SW 1271 (cell line): ENCODE results near the gene SIDT2.
"Not testable (repeated sequence)": the region's sequence is repeated elsewhere in the genome, so short reads cannot be mapped to it uniquely, and the experiment has no call there.

Source experiments
- DNase-seq, 2 experiments: peaks; one replicate each; lab custom pipeline; 2025; lab: John Stamatoyannopoulos, UW

SIDT2 gene

GRCh38 chr11:117204283-117205080, 25.9 kb downstream of the SIDT2 start:
- no peak for DNase-seq

DNA sequence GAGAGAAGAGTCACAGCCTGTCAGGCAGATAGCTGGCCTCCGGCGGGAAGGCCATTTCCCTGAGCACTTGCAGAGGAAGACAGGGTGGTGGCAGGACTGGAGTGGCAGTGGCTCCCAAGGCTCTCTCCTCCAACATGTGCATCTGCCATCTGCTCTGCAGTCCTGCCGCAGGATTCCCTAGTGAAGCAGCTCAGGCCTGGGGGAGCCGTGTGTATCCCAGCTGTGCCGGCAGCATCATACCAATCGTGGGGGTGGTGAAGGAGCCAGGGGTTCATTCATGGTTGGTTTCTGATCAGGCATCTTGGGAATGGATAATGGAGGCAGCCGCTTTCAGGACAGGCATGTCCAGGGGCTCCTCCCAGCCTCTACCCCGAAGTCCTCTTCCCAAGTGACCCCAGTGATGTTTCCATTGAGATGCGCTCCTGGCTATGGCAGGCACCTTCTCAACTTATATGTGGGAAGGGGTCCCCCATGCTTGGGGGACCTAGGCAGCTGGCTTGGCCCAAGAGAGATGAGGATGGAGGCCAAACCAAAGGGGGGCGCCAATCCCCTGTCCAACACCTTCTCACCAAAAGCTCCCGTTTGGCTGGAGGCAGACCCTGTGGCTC, 26.8 kb downstream of the SIDT2 start:
- DNase-seq = no peak

GRCh38 chr11:117206111-117206510, 27.6 kb downstream of the SIDT2 start:
- not testable (repeated sequence) for DNase-seq

DNA sequence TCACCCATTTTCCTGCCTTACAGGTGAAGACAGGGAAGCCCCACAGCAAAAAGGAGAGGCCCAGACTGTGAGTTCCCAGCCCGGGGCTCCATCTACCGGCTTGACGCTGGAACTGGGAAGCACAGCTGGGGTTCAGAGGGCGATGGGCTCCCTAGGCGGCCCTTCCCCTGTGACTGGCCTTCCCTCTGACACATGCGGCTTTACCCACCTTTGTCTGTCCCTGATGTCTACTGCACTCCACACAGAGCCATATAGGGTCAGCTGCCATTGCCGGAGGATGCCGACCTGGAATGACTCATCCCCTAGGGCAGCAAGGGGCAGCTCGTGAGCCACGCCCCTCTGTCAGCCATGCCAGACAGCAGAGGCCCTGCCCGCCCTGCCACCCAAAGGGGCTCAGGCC, 28.3 kb downstream of the SIDT2 start:
- not testable (repeated sequence) for DNase-seq

GRCh38 chr11:117207481-117207880, 28.9 kb downstream of the SIDT2 start:
- not testable (repeated sequence) for DNase-seq

DNA sequence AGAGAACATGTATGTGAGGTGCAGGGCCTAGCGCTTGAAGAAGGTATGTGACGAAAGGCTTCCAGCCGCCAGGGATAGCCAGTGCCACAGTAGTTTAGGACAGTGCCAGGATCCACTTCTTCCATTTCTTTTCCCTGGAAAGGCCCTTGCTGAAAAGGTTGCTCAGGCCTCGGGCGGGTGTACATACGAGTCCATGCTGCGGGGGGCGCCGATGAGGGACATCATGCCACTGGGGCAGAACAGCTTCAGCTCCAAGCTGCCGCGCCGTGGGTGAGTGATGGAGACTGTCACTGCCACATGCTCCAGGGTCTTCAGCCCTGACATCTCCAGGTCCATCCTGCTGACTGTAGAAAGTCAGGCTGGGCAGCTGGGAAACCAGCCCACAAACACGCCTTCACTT, 30.2 kb downstream of the SIDT2 start:
- not testable (repeated sequence) for DNase-seq

- DNase-seq = not testable (repeated sequence)
These were observed 31.0 kb downstream of the SIDT2 start for GRCh38 chr11:117209351-117210125.

- no peak for DNase-seq
These were observed 32.1 kb downstream of the SIDT2 start for GRCh38 chr11:117210620-117211019.

- DNase-seq = no peak
These were observed 34.3 kb downstream of the SIDT2 start for GRCh38 chr11:117212697-117213355.

- DNase-seq = no peak
These were observed 36.0 kb downstream of the SIDT2 start for GRCh38 chr11:117214404-117215110.

DNA sequence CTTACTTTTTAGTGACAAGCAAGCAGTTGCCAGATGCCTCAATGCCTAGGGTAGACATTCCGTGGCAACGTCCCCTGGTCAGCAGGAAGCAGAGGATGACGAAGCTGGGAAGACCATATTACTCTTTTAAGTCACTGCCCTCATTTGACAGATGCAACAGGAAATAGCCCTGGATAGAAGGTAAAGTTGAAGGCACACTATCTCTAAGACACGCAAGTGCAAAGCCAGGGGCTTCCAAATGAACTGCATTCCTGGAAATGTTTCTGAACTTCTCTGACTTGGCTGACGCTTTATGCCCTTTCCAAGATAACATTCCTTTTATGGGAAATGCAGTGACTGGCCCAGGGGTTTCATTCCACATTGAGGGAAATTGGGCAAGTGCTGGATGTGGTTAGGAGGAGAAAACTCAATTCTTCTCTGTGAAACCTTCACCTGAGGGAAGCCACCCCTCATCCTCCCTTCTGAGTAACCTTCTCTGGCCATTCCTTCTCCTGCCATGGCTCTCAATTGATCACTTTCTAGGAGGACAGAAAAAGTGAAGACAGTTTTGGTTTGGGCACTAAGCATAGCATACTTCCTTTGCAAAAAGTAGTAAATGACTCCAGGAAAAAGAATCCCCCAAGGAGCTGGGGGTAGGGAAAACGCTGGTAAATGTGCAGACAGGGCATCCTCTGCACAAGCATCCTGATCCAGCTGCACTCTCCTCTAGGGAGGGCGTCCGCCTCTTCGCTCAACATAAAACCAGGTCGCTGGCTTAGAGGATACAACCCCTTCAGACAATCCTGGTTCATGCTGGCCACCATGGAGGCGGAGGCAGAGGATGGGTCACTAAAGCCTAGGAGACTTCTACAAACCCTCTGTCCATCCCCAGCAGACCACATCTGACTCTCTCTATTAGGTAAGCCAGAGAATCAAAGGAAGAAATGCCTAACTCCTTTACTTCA, 38.9 kb downstream of the SIDT2 start:
- DNase-seq = no peak

DNA sequence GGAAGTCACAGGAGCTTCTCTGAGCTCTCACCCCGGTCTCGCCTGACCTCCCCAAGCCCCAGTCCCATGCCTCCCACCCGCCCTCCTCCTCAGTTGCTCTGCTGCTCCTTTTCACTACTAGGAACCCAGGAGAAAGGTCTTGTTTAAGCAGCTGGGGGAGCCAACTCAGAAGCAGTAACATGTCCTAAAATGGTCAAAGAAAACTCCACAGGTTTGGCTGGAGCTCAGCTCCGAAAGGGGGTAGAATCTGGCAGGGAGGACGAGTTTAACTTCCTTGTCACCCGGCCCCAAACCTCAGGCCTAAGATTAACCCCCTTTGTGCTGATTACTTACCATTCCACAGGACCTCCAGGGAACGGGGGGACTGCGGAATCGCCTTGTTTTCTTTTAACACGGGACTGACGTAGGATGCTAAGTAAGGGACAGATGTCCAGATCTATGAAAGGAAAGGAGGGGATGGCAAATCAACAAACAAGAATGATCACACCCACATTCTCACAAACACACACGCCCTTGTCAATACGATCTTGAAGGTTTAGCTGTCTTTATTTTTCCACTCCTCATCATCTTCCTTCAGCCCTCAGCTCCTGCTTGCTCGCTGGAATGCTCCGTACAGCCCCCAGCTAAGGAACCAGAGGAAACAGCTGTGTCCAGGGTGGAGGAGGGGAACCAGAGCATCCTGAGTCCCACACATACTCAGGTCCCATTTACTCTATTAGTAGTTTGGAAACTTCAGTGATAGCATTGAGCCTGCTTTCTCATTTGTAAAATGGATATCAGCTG, 39.8 kb downstream of the SIDT2 start:
- DNase-seq = no peak

GRCh38 chr11:117219001-117219400, 40.5 kb downstream of the SIDT2 start:
- no peak for DNase-seq

DNA sequence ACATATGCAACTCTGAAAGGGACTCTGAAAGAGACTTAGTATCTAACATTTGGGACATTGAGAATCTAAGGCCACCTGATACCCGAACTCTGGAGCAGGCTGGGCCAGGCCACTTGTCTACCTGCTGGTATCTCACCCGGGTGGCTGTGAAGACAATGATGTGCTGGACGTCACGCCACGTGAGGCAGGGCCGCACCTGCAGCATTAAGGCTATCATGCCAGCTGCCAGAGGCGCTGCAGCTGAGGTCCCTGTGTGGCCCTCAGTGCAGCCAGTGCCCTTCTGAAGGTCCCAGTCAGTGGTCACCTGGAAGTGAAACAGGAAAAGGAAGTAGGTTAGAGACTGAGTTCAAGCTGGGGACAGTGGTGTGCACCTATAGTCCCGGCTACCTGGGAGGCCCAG, 40.9 kb downstream of the SIDT2 start:
- DNase-seq = no peak

DNA sequence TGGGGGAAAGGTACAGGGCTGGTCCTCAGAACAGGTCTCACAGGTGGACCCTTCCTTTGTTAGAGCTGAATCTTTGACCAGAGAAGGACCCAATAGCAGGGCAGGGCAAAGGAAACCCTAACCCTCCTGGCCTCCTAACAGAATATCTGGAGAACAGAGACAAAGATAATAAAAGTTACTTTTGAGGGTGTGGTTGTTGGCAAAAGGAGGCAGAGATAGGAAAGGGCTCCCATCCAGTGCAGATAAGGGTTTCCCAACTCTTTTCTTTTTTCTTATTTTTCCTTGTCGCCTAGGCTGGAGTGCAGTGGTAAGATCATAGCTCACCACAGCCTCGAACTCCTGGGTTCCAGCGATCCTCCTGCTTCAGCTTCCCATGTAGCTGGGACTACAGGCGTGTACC, 41.5 kb downstream of the SIDT2 start:
- DNase-seq = no peak

GRCh38 chr11:117220568-117220967, 42.0 kb downstream of the SIDT2 start:
- no peak for DNase-seq

- no peak for DNase-seq
These were observed 42.6 kb downstream of the SIDT2 start for GRCh38 chr11:117220999-117221774.

- DNase-seq = no peak
These were observed 43.4 kb downstream of the SIDT2 start for GRCh38 chr11:117221775-117222517.
